ENCODE measurements around the gene TUFT1.
A peak's percentile ranks its signal among the peaks of the same experiment; 100 is the strongest.
"Not testable (repeated sequence)": the region's sequence is repeated elsewhere in the genome, so short reads cannot be mapped to it uniquely, and the experiment has no call there.

TUFT1 gene

GRCh38 chr1:151512801-151513625 is 27.1 kb upstream of the TUFT1 start:
- no peak for DNase-seq

- peak; percentile 18 for DNase-seq
Measured at GRCh38 chr1:151513626-151514121, 26.4 kb upstream of the TUFT1 start.

- DNase-seq: no peak
Measured at GRCh38 chr1:151514366-151514765, 25.7 kb upstream of the TUFT1 start.

GRCh38 chr1:151515265-151515664 is 24.8 kb upstream of the TUFT1 start:
- no peak for DNase-seq

- DNase-seq: no peak
Measured at GRCh38 chr1:151516031-151516511, 24.0 kb upstream of the TUFT1 start.

GRCh38 chr1:151518431-151518830 is 21.7 kb upstream of the TUFT1 start:
- no peak for DNase-seq

- DNase-seq: no peak
Measured at GRCh38 chr1:151518936-151519335, 21.2 kb upstream of the TUFT1 start.

- no peak for DNase-seq
Measured at GRCh38 chr1:151519667-151520066, 20.4 kb upstream of the TUFT1 start.

- DNase-seq: no peak
Measured at GRCh38 chr1:151520359-151520758, 19.8 kb upstream of the TUFT1 start.

- not testable (repeated sequence) for DNase-seq
Measured at GRCh38 chr1:151522427-151522826, 17.7 kb upstream of the TUFT1 start.

GRCh38 chr1:151523326-151523725 is 16.8 kb upstream of the TUFT1 start:
- DNase-seq: no peak

GRCh38 chr1:151524736-151525135 is 15.4 kb upstream of the TUFT1 start:
- no peak for DNase-seq

GRCh38 chr1:151526735-151527525 is 13.2 kb upstream of the TUFT1 start:
- DNase-seq: no peak

GRCh38 chr1:151529211-151529702 is 10.9 kb upstream of the TUFT1 start:
- no peak for DNase-seq

- DNase-seq: no peak
Measured at GRCh38 chr1:151529781-151530180, 10.3 kb upstream of the TUFT1 start.

- no peak for DNase-seq
Measured at GRCh38 chr1:151530461-151530860, 9.6 kb upstream of the TUFT1 start.

GRCh38 chr1:151533870-151534269 is 6.2 kb upstream of the TUFT1 start:
- no peak for DNase-seq

- peak; percentile 84 for DNase-seq
Measured at GRCh38 chr1:151534662-151535278, 5.3 kb upstream of the TUFT1 start.

GRCh38 chr1:151535326-151536271 is 4.5 kb upstream of the TUFT1 start:
- DNase-seq: no peak

- no peak for DNase-seq
Measured at GRCh38 chr1:151536499-151536898, 3.6 kb upstream of the TUFT1 start.

GRCh38 chr1:151537112-151537511 is 3.0 kb upstream of the TUFT1 start:
- no peak for DNase-seq
